ENCODE measurements around the gene WDR26.

DNA sequence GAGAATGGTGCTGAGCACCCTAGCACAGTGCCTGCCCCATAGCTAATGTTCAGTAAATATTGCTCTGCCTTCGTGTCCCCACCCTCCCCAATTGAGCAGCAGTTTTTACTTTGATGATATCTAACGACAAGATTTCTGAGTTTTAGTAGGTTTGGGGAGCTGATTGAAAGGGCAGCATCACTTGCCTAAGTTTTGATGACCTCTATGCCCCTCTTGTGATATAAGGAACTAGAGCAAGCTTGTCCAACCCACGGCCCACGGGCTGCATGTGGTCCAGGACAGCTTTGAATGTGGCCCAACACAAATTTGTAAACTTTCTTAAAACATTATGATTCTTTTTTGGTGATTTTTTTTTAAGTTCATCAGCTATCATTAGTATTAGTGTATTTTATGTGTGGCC lies 76.4 kb downstream of the WDR26 start:
- TF ChIP-seq PPARA (CRISPR knock-in tag; IDR thresholded peaks at IDR 0.05; ENCODE audit: borderline replicate concordance), result no peak
- no peak for TF ChIP-seq ZFP30 (CRISPR knock-in tag; IDR thresholded peaks at IDR 0.05)
- no peak for TF ChIP-seq TCF4 (CRISPR knock-in tag; IDR thresholded peaks at IDR 0.05; ENCODE audit: borderline replicate concordance)
- TF ChIP-seq GLIS3 (CRISPR knock-in tag; IDR thresholded peaks at IDR 0.05), result no peak
- TF ChIP-seq, protein P1, sequence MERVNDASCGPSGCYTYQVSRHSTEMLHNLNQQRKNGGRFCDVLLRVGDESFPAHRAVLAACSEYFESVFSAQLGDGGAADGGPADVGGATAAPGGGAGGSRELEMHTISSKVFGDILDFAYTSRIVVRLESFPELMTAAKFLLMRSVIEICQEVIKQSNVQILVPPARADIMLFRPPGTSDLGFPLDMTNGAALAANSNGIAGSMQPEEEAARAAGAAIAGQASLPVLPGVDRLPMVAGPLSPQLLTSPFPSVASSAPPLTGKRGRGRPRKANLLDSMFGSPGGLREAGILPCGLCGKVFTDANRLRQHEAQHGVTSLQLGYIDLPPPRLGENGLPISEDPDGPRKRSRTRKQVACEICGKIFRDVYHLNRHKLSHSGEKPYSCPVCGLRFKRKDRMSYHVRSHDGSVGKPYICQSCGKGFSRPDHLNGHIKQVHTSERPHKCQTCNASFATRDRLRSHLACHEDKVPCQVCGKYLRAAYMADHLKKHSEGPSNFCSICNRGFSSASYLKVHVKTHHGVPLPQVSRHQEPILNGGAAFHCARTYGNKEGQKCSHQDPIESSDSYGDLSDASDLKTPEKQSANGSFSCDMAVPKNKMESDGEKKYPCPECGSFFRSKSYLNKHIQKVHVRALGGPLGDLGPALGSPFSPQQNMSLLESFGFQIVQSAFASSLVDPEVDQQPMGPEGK (CRISPR knock-in tag; IDR thresholded peaks at IDR 0.05; ENCODE audit: borderline replicate concordance), result no peak
- TF ChIP-seq ZFP3 (CRISPR knock-in tag; IDR thresholded peaks at IDR 0.05), result no peak
- no peak for TF ChIP-seq ZNF70 (CRISPR knock-in tag; IDR thresholded peaks at IDR 0.05)
- no peak for TF ChIP-seq ZNF8 (CRISPR knock-in tag; IDR thresholded peaks at IDR 0.05)
- TF ChIP-seq, protein P2, sequence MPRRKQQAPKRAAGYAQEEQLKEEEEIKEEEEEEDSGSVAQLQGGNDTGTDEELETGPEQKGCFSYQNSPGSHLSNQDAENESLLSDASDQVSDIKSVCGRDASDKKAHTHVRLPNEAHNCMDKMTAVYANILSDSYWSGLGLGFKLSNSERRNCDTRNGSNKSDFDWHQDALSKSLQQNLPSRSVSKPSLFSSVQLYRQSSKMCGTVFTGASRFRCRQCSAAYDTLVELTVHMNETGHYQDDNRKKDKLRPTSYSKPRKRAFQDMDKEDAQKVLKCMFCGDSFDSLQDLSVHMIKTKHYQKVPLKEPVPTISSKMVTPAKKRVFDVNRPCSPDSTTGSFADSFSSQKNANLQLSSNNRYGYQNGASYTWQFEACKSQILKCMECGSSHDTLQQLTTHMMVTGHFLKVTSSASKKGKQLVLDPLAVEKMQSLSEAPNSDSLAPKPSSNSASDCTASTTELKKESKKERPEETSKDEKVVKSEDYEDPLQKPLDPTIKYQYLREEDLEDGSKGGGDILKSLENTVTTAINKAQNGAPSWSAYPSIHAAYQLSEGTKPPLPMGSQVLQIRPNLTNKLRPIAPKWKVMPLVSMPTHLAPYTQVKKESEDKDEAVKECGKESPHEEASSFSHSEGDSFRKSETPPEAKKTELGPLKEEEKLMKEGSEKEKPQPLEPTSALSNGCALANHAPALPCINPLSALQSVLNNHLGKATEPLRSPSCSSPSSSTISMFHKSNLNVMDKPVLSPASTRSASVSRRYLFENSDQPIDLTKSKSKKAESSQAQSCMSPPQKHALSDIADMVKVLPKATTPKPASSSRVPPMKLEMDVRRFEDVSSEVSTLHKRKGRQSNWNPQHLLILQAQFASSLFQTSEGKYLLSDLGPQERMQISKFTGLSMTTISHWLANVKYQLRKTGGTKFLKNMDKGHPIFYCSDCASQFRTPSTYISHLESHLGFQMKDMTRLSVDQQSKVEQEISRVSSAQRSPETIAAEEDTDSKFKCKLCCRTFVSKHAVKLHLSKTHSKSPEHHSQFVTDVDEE (CRISPR knock-in tag; IDR thresholded peaks at IDR 0.05), result no peak
- TF ChIP-seq, protein P3, sequence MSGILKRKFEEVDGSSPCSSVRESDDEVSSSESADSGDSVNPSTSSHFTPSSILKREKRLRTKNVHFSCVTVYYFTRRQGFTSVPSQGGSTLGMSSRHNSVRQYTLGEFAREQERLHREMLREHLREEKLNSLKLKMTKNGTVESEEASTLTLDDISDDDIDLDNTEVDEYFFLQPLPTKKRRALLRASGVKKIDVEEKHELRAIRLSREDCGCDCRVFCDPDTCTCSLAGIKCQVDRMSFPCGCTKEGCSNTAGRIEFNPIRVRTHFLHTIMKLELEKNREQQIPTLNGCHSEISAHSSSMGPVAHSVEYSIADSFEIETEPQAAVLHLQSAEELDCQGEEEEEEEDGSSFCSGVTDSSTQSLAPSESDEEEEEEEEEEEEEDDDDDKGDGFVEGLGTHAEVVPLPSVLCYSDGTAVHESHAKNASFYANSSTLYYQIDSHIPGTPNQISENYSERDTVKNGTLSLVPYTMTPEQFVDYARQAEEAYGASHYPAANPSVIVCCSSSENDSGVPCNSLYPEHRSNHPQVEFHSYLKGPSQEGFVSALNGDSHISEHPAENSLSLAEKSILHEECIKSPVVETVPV (CRISPR knock-in tag; IDR thresholded peaks at IDR 0.05), result no peak
- TF ChIP-seq RARB (CRISPR knock-in tag; IDR thresholded peaks at IDR 0.05), result no peak

Measured in SK-N-SH treated with all-trans-retinoic acid at 6 μM for 48 hours (cell line).